Measurements from ENCODE around the gene FOXL2. TPM values are rescaled to one million over a fixed set of nuclear protein-coding genes. Genes with fewer than 3 reads are reported as not detected.
A peak's percentile ranks its signal among the peaks of the same experiment; 100 is the strongest.

Gene FOXL2
- total and polyA plus RNA-seq, 4 donors, result not detected

- H3K27me3 ChIP-seq (ENCODE audit: control insufficient read depth in 4 of 4, insufficient read depth in 4 of 4, low read length in 3 of 4), result peaks cover 9 to 26% (median 18%) of the 10 kb centered on the region in 4 donors
- H3K27ac ChIP-seq (ENCODE audit: low read depth in 1 of 2, low read length in 2 of 2), result no peak overlapping the region
- no peak overlapping the region for H3K9ac ChIP-seq (ENCODE audit: low read depth in 1 of 2, low read length in 2 of 2)
- H3K36me3 ChIP-seq (ENCODE audit: control insufficient read depth in 4 of 4, insufficient read depth in 3 of 4, low read depth in 1 of 4, low read length in 3 of 4), result no peaks in the 10 kb centered on the region
- DNase-seq (ENCODE audit: low spot score), result no peak
- H3K4me3 ChIP-seq (ENCODE audit: low read depth in 1 of 3, low read length in 3 of 3), result no peak overlapping the region
- H3K9me3 ChIP-seq (ENCODE audit: control insufficient read depth in 4 of 4, low read length in 3 of 4), result no peaks in the 10 kb centered on the region
- peaks cover 26 to 37% (median 29%) of the 10 kb centered on the region in 4 donors for H3K4me1 ChIP-seq (ENCODE audit: control insufficient read depth in 4 of 4, insufficient read depth in 4 of 4, low read length in 3 of 4)
- TF ChIP-seq HNF4A (conservative IDR thresholded peaks at IDR 0.05), result no peak
- no peak for TF ChIP-seq GABPA (IDR thresholded peaks at IDR 0.05 in 1 of 2, conservative IDR thresholded peaks at IDR 0.05 in 1 of 2)
- no peak for TF ChIP-seq FOXA2 (IDR thresholded peaks at IDR 0.05)
- WGBS, result 52% methylated on average over 3 of the region's 3 CpGs
Measured at GRCh38 chr3:138948371-138949001, 1.5 kb upstream of the FOXL2 start.

- whole genome bisulfite sequencing, result 22% methylated on average over 21 of the region's 21 CpGs
- Histone ChIP-seq H3K36me3 (ENCODE audit: control insufficient read depth in 4 of 4, insufficient read depth in 3 of 4, low read depth in 1 of 4, low read length in 3 of 4) (no peaks in the 10 kb centered on the region), H3K4me3 (ENCODE audit: low read depth in 1 of 3, low read length in 3 of 3) (peak overlapping the region in 1 of 3 donors; percentile 41), H3K9ac (ENCODE audit: low read depth in 1 of 2, low read length in 2 of 2) (no peak overlapping the region), H3K4me1 (ENCODE audit: control insufficient read depth in 4 of 4, insufficient read depth in 4 of 4, low read length in 3 of 4) (peaks cover 26 to 37% (median 29%) of the 10 kb centered on the region in 4 donors), H3K9me3 (ENCODE audit: control insufficient read depth in 4 of 4, low read length in 3 of 4) (no peaks in the 10 kb centered on the region), H3K27me3 (ENCODE audit: control insufficient read depth in 4 of 4, insufficient read depth in 4 of 4, low read length in 3 of 4) (peaks cover 12 to 27% (median 24%) of the 10 kb centered on the region in 4 donors), H3K27ac (ENCODE audit: low read depth in 1 of 2, low read length in 2 of 2) (no peak overlapping the region)
- no peak for DNase-seq (ENCODE audit: low spot score)
- TF ChIP-seq JUND (IDR thresholded peaks at IDR 0.05), result no peak
- no peak for TF ChIP-seq RXRA (IDR thresholded peaks at IDR 0.05)
- no peak for TF ChIP-seq FOXA2 (IDR thresholded peaks at IDR 0.05)
- TF ChIP-seq ATF3 (IDR thresholded peaks at IDR 0.05), result no peak
- no peak for TF ChIP-seq NR2F2 (IDR thresholded peaks at IDR 0.05)
- no peak for TF ChIP-seq TAF1 (conservative IDR thresholded peaks at IDR 0.05)
- no peak for TF ChIP-seq HNF4A (conservative IDR thresholded peaks at IDR 0.05)
- TF ChIP-seq SP1 (IDR thresholded peaks at IDR 0.05), result no peak
- no peak for TF ChIP-seq YY1 (IDR thresholded peaks at IDR 0.05)
- TF ChIP-seq GABPA (IDR thresholded peaks at IDR 0.05 in 1 of 2, conservative IDR thresholded peaks at IDR 0.05 in 1 of 2), result no peak
- TF ChIP-seq ZBTB33 (IDR thresholded peaks at IDR 0.05), result no peak
- TF ChIP-seq FOXA1 (IDR thresholded peaks at IDR 0.05), result no peak
- TF ChIP-seq CTCF (IDR thresholded peaks at IDR 0.05; ENCODE audit: low read depth, low read length, missing input control), result no peak
- no peak for TF ChIP-seq EGR1 (IDR thresholded peaks at IDR 0.05; ENCODE audit: low read depth in 2 of 2)
- no peak for TF ChIP-seq RAD21 (IDR thresholded peaks at IDR 0.05)
- no peak for TF ChIP-seq MAX (IDR thresholded peaks at IDR 0.05)
- no peak for TF ChIP-seq HNF4G (IDR thresholded peaks at IDR 0.05)
- TF ChIP-seq REST (IDR thresholded peaks at IDR 0.05), result no peak
Measured at GRCh38 chr3:138947495-138948121, 671 bp upstream of the FOXL2 start.

All from liver (tissue), 9 donors.